H9 (cell line): Measurements from ENCODE around the gene ODF2. TPM values are rescaled to one million over a fixed set of nuclear protein-coding genes. Genes with fewer than 3 reads are reported as not detected.

ENCODE experiments used
- DNase-seq: peaks from one replicate; pipeline ENCODE4 v3.0.0-alpha.2; 2017
- H2AFZ ChIP-seq: one replicate; pipeline ENCODE4 v1.6.1; 2013; ENCODE audit warnings: mild to moderate bottlenecking, low read length, control low read depth, moderate library complexity
- H2AK5ac ChIP-seq: 2 replicates; pipeline ENCODE4 v1.6.1; 2013; ENCODE audit warnings: low read length, control low read depth, mixed read lengths; ENCODE audit not compliant: insufficient read length
- H2BK120ac ChIP-seq: one replicate; pipeline ENCODE4 v1.6.1; 2013; ENCODE audit warnings: low read depth, mild to moderate bottlenecking, low read length, control low read depth, inconsistent platforms; ENCODE audit not compliant: poor library complexity, severe bottlenecking
- H2BK12ac ChIP-seq: 2 replicates; pipeline ENCODE4 v1.6.1; 2013; ENCODE audit warnings: low read length, control low read depth, mixed read lengths, low read depth; ENCODE audit not compliant: insufficient read length
- H2BK15ac ChIP-seq: 2 replicates; pipeline ENCODE4 v1.6.1; 2013; ENCODE audit warnings: low read depth, low read length, control low read depth
- H2BK20ac ChIP-seq: one replicate; pipeline ENCODE4 v1.6.1; 2013; ENCODE audit warnings: low read depth, mild to moderate bottlenecking, low read length, control low read depth, inconsistent platforms; ENCODE audit not compliant: poor library complexity, severe bottlenecking
- H2BK5ac ChIP-seq: 2 replicates; pipeline ENCODE4 v1.6.1; 2013; ENCODE audit warnings: low read length, control low read depth, mixed read lengths; ENCODE audit not compliant: insufficient read length
- H3K14ac ChIP-seq: 2 replicates; pipeline ENCODE4 v1.6.1; 2013; ENCODE audit warnings: low read length, control low read depth; ENCODE audit not compliant: insufficient read depth
- H3K18ac ChIP-seq: 2 replicates; pipeline ENCODE4 v1.6.1; 2013; ENCODE audit warnings: low read depth, mild to moderate bottlenecking, mixed read lengths, low read length, control low read depth; ENCODE audit not compliant: insufficient read length
- H3K23ac ChIP-seq: 2 replicates; pipeline ENCODE4 v1.6.1; 2013; ENCODE audit warnings: low read length, control low read depth, mixed read lengths, low read depth; ENCODE audit not compliant: insufficient read length
- H3K23me2 ChIP-seq: 2 replicates; pipeline ENCODE4 v1.6.1; 2013; ENCODE audit warnings: low read depth, mild to moderate bottlenecking, mixed read lengths, low read length, control low read depth; ENCODE audit not compliant: insufficient read length, poor library complexity, severe bottlenecking
- H3K27ac ChIP-seq: 2 replicates; pipeline ENCODE4 v1.5.1; 2013; ENCODE audit warnings: low read length, control low read depth, mixed read lengths, low read depth; ENCODE audit not compliant: insufficient read length
- H3K27me3 ChIP-seq: 2 replicates; pipeline ENCODE4 v1.6.1; 2013; ENCODE audit warnings: low read length, control low read depth, inconsistent platforms; ENCODE audit not compliant: insufficient read depth
- H3K4ac ChIP-seq: 2 replicates; pipeline ENCODE4 v1.6.1; 2013; ENCODE audit warnings: low read depth, mild to moderate bottlenecking, control low read depth, inconsistent platforms, low read length, moderate library complexity
- H3K4me1 ChIP-seq: 2 replicates; pipeline ENCODE4 v1.6.1; 2013; ENCODE audit warnings: low read length, control low read depth, inconsistent platforms; ENCODE audit not compliant: insufficient read depth
- H3K4me2 ChIP-seq: 2 replicates; pipeline ENCODE4 v1.6.1; 2013; ENCODE audit warnings: low read length, control low read depth, mixed read lengths; ENCODE audit not compliant: insufficient read length, insufficient read depth
- H3K56ac ChIP-seq: 2 replicates; pipeline ENCODE4 v1.6.1; 2013; ENCODE audit warnings: low read depth, mild to moderate bottlenecking, mixed read lengths, low read length, control low read depth; ENCODE audit not compliant: insufficient read length
- H3K79me1 ChIP-seq: 2 replicates; pipeline ENCODE4 v1.6.1; 2013; ENCODE audit warnings: low read depth, mild to moderate bottlenecking, moderate library complexity, low read length, control low read depth, inconsistent platforms; ENCODE audit not compliant: insufficient read depth, poor library complexity, severe bottlenecking
- H3K79me2 ChIP-seq: 2 replicates; pipeline ENCODE4 v1.6.1; 2013; ENCODE audit warnings: low read length, control low read depth, inconsistent platforms; ENCODE audit not compliant: insufficient read depth
- H3K9ac ChIP-seq: 2 replicates; pipeline ENCODE4 v1.6.1; 2013; ENCODE audit warnings: low read length, control low read depth, mixed read lengths; ENCODE audit not compliant: insufficient read length; ENCODE audit errors: extremely low read depth
- H3K9me3 ChIP-seq: one replicate; pipeline ENCODE4 v1.6.1; 2013; ENCODE audit warnings: low read depth, low read length, inconsistent platforms; ENCODE audit not compliant: control insufficient read depth
- H3T11ph ChIP-seq: one replicate; pipeline ENCODE4 v1.6.1; 2013; ENCODE audit warnings: mild to moderate bottlenecking, low read length, control low read depth, inconsistent platforms
- H4K20me1 ChIP-seq: one replicate; pipeline ENCODE4 v1.6.1; 2013; ENCODE audit not compliant: control insufficient read depth, insufficient read length, insufficient read depth
- H4K5ac ChIP-seq: 2 replicates; pipeline ENCODE4 v1.6.1; 2013; ENCODE audit warnings: low read depth, mild to moderate bottlenecking, mixed read lengths, low read length, control low read depth; ENCODE audit not compliant: insufficient read length
- H4K8ac ChIP-seq: replicated peaks from 2 replicates; pipeline ENCODE4 v1.6.1; 2013; ENCODE audit warnings: low read length, control low read depth, mixed read lengths, low read depth; ENCODE audit not compliant: insufficient read length
- H4K91ac ChIP-seq: 2 replicates; pipeline ENCODE4 v1.6.1; 2013; ENCODE audit warnings: low read depth, mild to moderate bottlenecking, moderate library complexity, mixed read lengths, low read length, control low read depth; ENCODE audit not compliant: insufficient read length
- H3K27ac Mint-ChIP-seq, 3 experiments: 2 replicates in 2 of 3; 3 replicates in 1 of 3; pipeline ENCODE4 v1.8.0; 2020 to 2021; ENCODE audit warnings: mixed read lengths in 3 of 3, mild to moderate bottlenecking in 1 of 3, moderate library complexity in 1 of 3
- H3K27me3 Mint-ChIP-seq: 2 replicates; pipeline ENCODE4 v1.8.0; 2021; ENCODE audit warnings: low read depth, mild to moderate bottlenecking, moderate library complexity, mixed read lengths
- H3K36me3 Mint-ChIP-seq, 3 experiments: 2 replicates in 2 of 3; 3 replicates in 1 of 3; pipeline ENCODE4 v1.8.0; 2020 to 2021; ENCODE audit warnings: low read depth in 3 of 3, mixed read lengths in 3 of 3; ENCODE audit not compliant: insufficient read depth in 1 of 3
- H3K4me1 Mint-ChIP-seq, 2 experiments: 2 replicates each; pipeline ENCODE4 v1.8.0; 2020; ENCODE audit warnings: mixed read lengths in 2 of 2
- H3K4me3 Mint-ChIP-seq, 2 experiments: 2 replicates in 1 of 2; 3 replicates in 1 of 2; pipeline ENCODE4 v1.8.0; 2020 to 2021; ENCODE audit warnings: mild to moderate bottlenecking in 2 of 2, mixed read lengths in 2 of 2, moderate library complexity in 1 of 2
- H3K9me3 Mint-ChIP-seq, 2 experiments: 2 replicates in 1 of 2; 3 replicates in 1 of 2; pipeline ENCODE4 v1.8.0; 2020; ENCODE audit warnings: mild to moderate bottlenecking in 2 of 2, mixed read lengths in 2 of 2, moderate library complexity in 1 of 2
- CTCF ChIP-seq: fragments of 200-600 bp; sonication (generic); conservative IDR thresholded peaks from 3 replicates; pipeline ENCODE4 v1.8.0; 2021; ENCODE audit warnings: antibody characterized with exemption, mild to moderate bottlenecking
- total RNA-seq: library from RNA; stranded (reverse); gene quantifications from 2 replicates; pipeline ENCODE4 v1.2.1, GENCODE V29; 2021

Gene ODF2
- total RNA-seq, 1 experiment from 2014 or later = 16.7 TPM

GRCh38 chr9:128486201-128486600, 30.4 kb downstream of the ODF2 start:
- Histone ChIP-seq H2BK20ac (no peak overlapping the region), H3K27ac (no peak overlapping the region), H4K20me1 (no peaks in the 10 kb centered on the region), H3T11ph (no peak overlapping the region), H3K56ac (no peak overlapping the region), H2BK15ac (no peak overlapping the region), H3K18ac (no peak overlapping the region), H2BK120ac (no peak overlapping the region), H3K4me1 (no peaks in the 10 kb centered on the region), H4K91ac (no peak overlapping the region), H2AK5ac (no peak overlapping the region), H3K23me2 (no peaks in the 10 kb centered on the region), H3K9ac (no peak overlapping the region), H2BK5ac (no peak overlapping the region), H3K4me2 (no peak overlapping the region), H2BK12ac (no peak overlapping the region), H3K27me3 (no peaks in the 10 kb centered on the region), H3K14ac (no peak overlapping the region), H3K9me3 (no peaks in the 10 kb centered on the region), H3K79me1 (no peaks in the 10 kb centered on the region), H4K8ac (no peak overlapping the region), H2AFZ (no peak overlapping the region), H3K4ac (no peak overlapping the region), H3K23ac (no peak overlapping the region), H4K5ac (no peak overlapping the region), H3K79me2 (no peaks in the 10 kb centered on the region)
- Mint-ChIP-seq H3K27me3 (no peaks in the 10 kb centered on the region), H3K4me3 (no peak overlapping the region), H3K4me1 (peaks cover 0 to 9% of the 10 kb centered on the region in 2 experiments; a peak in 1 of 4 replicates), H3K9me3 (no peaks in the 10 kb centered on the region), H3K27ac (no peak overlapping the region; a peak in 1 of 7 replicates), H3K36me3 (peaks cover 5 to 53% (median 29%) of the 10 kb centered on the region in 3 experiments; a peak in 6 of 7 replicates)
- no peak for TF ChIP-seq CTCF
- no peak for DNase-seq
